ENCODE results near the gene NSD1.
A peak's percentile ranks its signal among the peaks of the same experiment; 100 is the strongest.

NSD1 gene

GRCh38 chr5:177133096-177133852 is at the start of gene NSD1:
TSS of gene NSD1 (plus strand) at chr5:177133773. CDS start at chr5:177135104, 1,331 bp downstream.
- TF ChIP-seq CTCF (IDR thresholded peaks at IDR 0.05; ENCODE audit: insufficient read depth, low read depth, low read length, missing control alignments), result no peak
- peak within 1 kb of the TSS; percentile 55 for H3K4me3 ChIP-seq (ENCODE audit: low read length)
- DNase-seq (ENCODE audit: low read depth), result peak; percentile 65

- DNase-seq (ENCODE audit: low read depth), result no peak
- no peak overlapping the region for H3K4me3 ChIP-seq (ENCODE audit: low read length)
- TF ChIP-seq CTCF (IDR thresholded peaks at IDR 0.05; ENCODE audit: insufficient read depth, low read depth, low read length, missing control alignments), result no peak
Observed at GRCh38 chr5:177084175-177084574, 49.4 kb upstream of the NSD1 start.

GRCh38 chr5:177085985-177086653 is 47.5 kb upstream of the NSD1 start:
- TF ChIP-seq CTCF (IDR thresholded peaks at IDR 0.05; ENCODE audit: insufficient read depth, low read depth, low read length, missing control alignments), result no peak
- H3K4me3 ChIP-seq (ENCODE audit: low read length), result no peak overlapping the region
- no peak for DNase-seq (ENCODE audit: low read depth)

- TF ChIP-seq CTCF (IDR thresholded peaks at IDR 0.05; ENCODE audit: insufficient read depth, low read depth, low read length, missing control alignments), result peak; percentile 25
- peak; percentile 81 for DNase-seq (ENCODE audit: low read depth)
- peak within 1 kb of the TSS; percentile 20 for H3K4me3 ChIP-seq (ENCODE audit: low read length)
Observed at GRCh38 chr5:177086654-177087397, 46.7 kb upstream of the NSD1 start, which contains the start of gene FGFR4. TSS of gene FGFR4 (plus strand) at chr5:177086915. CDS start at chr5:177089603, 2,688 bp downstream.

- no peak for DNase-seq (ENCODE audit: low read depth)
- peak overlapping the region; percentile 20 for H3K4me3 ChIP-seq (ENCODE audit: low read length)
- TF ChIP-seq CTCF (IDR thresholded peaks at IDR 0.05; ENCODE audit: insufficient read depth, low read depth, low read length, missing control alignments), result no peak
Observed at GRCh38 chr5:177087398-177088005, 46.1 kb upstream of the NSD1 start.

GRCh38 chr5:177089127-177089526 is 44.4 kb upstream of the NSD1 start:
- no peak for TF ChIP-seq CTCF (IDR thresholded peaks at IDR 0.05; ENCODE audit: insufficient read depth, low read depth, low read length, missing control alignments)
- H3K4me3 ChIP-seq (ENCODE audit: low read length), result no peak overlapping the region
- DNase-seq (ENCODE audit: low read depth), result no peak
